ENCODE data around the gene MYCL.

Gene MYCL

GRCh38 chr1:39849203-39849602 lies 52.5 kb downstream of the MYCL start:
- no peaks in the 10 kb centered on the region for H3K9me3 ChIP-seq (ENCODE audit: insufficient read depth, low read length)
- no peaks in the 10 kb centered on the region for H4K20me1 ChIP-seq (ENCODE audit: low read depth, low read length)
- H3K79me2 ChIP-seq (ENCODE audit: insufficient read depth, low read length), result no peaks in the 10 kb centered on the region
- H2AFZ ChIP-seq (ENCODE audit: low read depth, low read length, severe bottlenecking), result no peak overlapping the region
- no peak overlapping the region for H3K4me2 ChIP-seq (ENCODE audit: low read depth, low read length, poor library complexity, severe bottlenecking)
- no peaks in the 10 kb centered on the region for H3F3A ChIP-seq (ENCODE audit: insufficient read depth)
- no peak for TF ChIP-seq EZH2phosphoT487 (conservative IDR thresholded peaks at IDR 0.05; ENCODE audit: low read length)
- TF ChIP-seq, protein P1, sequence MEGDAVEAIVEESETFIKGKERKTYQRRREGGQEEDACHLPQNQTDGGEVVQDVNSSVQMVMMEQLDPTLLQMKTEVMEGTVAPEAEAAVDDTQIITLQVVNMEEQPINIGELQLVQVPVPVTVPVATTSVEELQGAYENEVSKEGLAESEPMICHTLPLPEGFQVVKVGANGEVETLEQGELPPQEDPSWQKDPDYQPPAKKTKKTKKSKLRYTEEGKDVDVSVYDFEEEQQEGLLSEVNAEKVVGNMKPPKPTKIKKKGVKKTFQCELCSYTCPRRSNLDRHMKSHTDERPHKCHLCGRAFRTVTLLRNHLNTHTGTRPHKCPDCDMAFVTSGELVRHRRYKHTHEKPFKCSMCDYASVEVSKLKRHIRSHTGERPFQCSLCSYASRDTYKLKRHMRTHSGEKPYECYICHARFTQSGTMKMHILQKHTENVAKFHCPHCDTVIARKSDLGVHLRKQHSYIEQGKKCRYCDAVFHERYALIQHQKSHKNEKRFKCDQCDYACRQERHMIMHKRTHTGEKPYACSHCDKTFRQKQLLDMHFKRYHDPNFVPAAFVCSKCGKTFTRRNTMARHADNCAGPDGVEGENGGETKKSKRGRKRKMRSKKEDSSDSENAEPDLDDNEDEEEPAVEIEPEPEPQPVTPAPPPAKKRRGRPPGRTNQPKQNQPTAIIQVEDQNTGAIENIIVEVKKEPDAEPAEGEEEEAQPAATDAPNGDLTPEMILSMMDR (IDR thresholded peaks at IDR 0.05; ENCODE audit: insufficient read depth, low read length, poor library complexity, severe bottlenecking), result no peak
- H3K27ac ChIP-seq (ENCODE audit: low read depth, low read length), result no peak overlapping the region
- H3K9me2 ChIP-seq (replicated peaks; ENCODE audit: insufficient read depth, low read length), result no peaks in the 10 kb centered on the region
- H3K27me3 ChIP-seq (ENCODE audit: low read length), result no peaks in the 10 kb centered on the region
- no peak overlapping the region for H3K4me3 ChIP-seq (ENCODE audit: insufficient read depth, low read length, poor library complexity, severe bottlenecking)
- H3K36me3 ChIP-seq (ENCODE audit: low read length), result no peaks in the 10 kb centered on the region
- no peak overlapping the region for H3K9ac ChIP-seq (ENCODE audit: low read length)

DNA sequence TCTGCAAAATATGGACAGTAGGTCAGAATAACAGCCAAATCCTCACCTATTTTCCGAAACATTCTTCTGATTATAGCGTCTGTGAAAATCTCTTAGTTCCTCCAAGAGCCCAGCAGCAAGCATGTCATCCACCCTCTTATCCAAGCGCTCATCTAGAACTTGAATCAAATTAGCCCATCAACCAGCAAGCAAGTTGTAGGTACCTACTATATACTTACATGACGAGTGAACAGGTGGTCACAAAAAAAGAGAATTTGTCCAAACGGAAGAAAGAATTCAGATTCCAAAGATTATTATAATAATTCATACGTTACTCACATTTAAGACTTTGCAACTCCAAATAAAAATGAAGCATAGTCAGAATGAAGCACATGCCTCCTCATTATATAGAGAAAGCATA lies 53.8 kb downstream of the MYCL start:
- Histone ChIP-seq H3F3A (ENCODE audit: insufficient read depth) (no peaks in the 10 kb centered on the region), H3K4me3 (ENCODE audit: insufficient read depth, low read length, poor library complexity, severe bottlenecking) (no peak overlapping the region), H3K27me3 (ENCODE audit: low read length) (no peaks in the 10 kb centered on the region), H3K9ac (ENCODE audit: low read length) (no peak overlapping the region), H3K4me2 (ENCODE audit: low read depth, low read length, poor library complexity, severe bottlenecking) (no peak overlapping the region), H3K27ac (ENCODE audit: low read depth, low read length) (no peak overlapping the region), H4K20me1 (ENCODE audit: low read depth, low read length) (no peaks in the 10 kb centered on the region), H2AFZ (ENCODE audit: low read depth, low read length, severe bottlenecking) (no peak overlapping the region), H3K79me2 (ENCODE audit: insufficient read depth, low read length) (no peaks in the 10 kb centered on the region), H3K9me3 (ENCODE audit: insufficient read depth, low read length) (no peaks in the 10 kb centered on the region), H3K9me2 (replicated peaks; ENCODE audit: insufficient read depth, low read length) (no peaks in the 10 kb centered on the region), H3K36me3 (ENCODE audit: low read length) (no peaks in the 10 kb centered on the region)
- TF ChIP-seq, protein P1 (IDR thresholded peaks at IDR 0.05; ENCODE audit: insufficient read depth, low read length, poor library complexity, severe bottlenecking), result no peak
- no peak for TF ChIP-seq EZH2phosphoT487 (conservative IDR thresholded peaks at IDR 0.05; ENCODE audit: low read length)

GRCh38 chr1:39846796-39847195 lies 54.9 kb downstream of the MYCL start:
- Histone ChIP-seq H3K4me2 (ENCODE audit: low read depth, low read length, poor library complexity, severe bottlenecking) (no peak overlapping the region), H3K9ac (ENCODE audit: low read length) (no peak overlapping the region), H3K36me3 (ENCODE audit: low read length) (no peaks in the 10 kb centered on the region)

More at GRCh38 chr1:39846796-39847195, 54.9 kb downstream of the MYCL start:
- Histone ChIP-seq H3K27ac (ENCODE audit: low read depth, low read length) (no peak overlapping the region), H3K9me2 (replicated peaks; ENCODE audit: insufficient read depth, low read length) (no peaks in the 10 kb centered on the region), H3K79me2 (ENCODE audit: insufficient read depth, low read length) (no peaks in the 10 kb centered on the region), H3K9me3 (ENCODE audit: insufficient read depth, low read length) (no peaks in the 10 kb centered on the region), H3K4me3 (ENCODE audit: insufficient read depth, low read length, poor library complexity, severe bottlenecking) (no peak overlapping the region), H2AFZ (ENCODE audit: low read depth, low read length, severe bottlenecking) (no peak overlapping the region), H4K20me1 (ENCODE audit: low read depth, low read length) (no peaks in the 10 kb centered on the region), H3F3A (ENCODE audit: insufficient read depth) (no peaks in the 10 kb centered on the region), H3K27me3 (ENCODE audit: low read length) (no peaks in the 10 kb centered on the region)
- TF ChIP-seq EZH2phosphoT487 (conservative IDR thresholded peaks at IDR 0.05; ENCODE audit: low read length), result no peak
- TF ChIP-seq, protein P1 (IDR thresholded peaks at IDR 0.05; ENCODE audit: insufficient read depth, low read length, poor library complexity, severe bottlenecking), result no peak

Measured in SU-DHL-6 (cell line).